SIG-M5 (cell line): ENCODE results near the gene RBBP8NL.
"Not testable (repeated sequence)": the region's sequence is repeated elsewhere in the genome, so short reads cannot be mapped to it uniquely, and the experiment has no call there.

Experiments
- DNase-seq: peaks from one replicate; lab custom pipeline; 2025; lab: John Stamatoyannopoulos, UW

The RBBP8NL gene

DNA sequence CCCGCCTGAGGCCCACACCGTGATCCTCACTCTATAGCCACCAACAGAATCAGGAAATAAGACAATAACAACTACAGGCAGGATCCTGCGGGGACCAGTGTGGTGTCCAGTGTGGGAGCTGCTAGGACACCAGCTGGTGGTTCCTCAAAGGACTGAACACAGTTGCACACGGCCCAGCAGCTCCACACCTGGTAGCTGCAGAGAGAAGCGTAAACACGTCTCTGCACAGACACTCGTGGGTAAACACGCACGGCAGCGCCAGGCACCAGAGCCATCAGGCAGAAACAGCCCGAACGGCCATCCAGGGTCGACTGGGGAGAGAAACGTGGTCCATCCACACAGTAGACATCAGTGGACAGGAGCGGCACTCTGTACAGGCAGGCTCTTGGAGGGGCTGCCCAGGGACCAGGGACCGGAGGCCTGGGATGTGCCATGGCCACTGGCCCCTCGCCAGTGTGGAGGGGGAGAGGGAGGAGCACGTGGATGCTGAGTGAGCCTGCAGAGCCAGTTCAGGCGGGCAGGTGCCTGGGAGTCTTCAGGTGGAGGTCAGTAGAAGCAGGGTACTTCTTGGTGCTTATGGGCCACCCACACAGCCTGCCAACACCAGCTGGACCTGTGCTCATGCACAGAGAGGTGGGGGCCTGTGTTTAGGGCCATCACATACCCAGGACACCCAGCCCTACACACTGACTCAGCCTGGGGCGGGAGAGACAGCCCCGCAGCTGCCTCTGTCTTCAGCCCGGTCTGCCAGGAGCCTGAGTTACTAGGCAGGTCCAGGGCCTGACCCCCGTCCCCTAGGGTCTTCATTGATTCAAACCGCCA, 52.8 kb downstream of the RBBP8NL start:
- no peak for DNase-seq

DNA sequence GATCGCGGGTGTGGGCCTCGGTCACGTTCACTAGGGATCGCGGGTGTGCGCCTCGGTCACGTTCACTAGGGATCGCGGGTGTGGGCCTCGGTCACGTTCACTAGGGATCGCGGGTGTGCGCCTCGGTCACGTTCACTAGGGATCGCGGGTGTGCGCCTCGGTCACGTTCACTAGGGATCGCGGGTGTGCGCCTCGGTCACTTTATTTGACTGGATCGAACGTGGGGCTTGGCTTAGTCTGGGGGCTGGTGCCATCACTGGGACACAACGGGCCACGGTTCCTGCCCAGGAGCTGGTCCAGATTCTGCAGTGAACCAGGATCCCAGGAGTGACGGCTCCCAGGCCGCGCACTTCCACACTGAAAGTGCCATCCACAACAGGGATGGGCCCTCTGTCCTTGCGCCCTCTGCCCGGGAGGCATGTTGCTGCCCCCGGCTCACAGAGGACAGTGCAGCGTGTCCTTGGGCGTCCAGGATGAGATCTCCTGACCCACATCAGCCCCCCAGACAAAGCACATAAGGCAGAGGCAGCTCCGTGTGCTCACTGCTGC, 53.6 kb downstream of the RBBP8NL start:
- DNase-seq = not testable (repeated sequence)

DNA sequence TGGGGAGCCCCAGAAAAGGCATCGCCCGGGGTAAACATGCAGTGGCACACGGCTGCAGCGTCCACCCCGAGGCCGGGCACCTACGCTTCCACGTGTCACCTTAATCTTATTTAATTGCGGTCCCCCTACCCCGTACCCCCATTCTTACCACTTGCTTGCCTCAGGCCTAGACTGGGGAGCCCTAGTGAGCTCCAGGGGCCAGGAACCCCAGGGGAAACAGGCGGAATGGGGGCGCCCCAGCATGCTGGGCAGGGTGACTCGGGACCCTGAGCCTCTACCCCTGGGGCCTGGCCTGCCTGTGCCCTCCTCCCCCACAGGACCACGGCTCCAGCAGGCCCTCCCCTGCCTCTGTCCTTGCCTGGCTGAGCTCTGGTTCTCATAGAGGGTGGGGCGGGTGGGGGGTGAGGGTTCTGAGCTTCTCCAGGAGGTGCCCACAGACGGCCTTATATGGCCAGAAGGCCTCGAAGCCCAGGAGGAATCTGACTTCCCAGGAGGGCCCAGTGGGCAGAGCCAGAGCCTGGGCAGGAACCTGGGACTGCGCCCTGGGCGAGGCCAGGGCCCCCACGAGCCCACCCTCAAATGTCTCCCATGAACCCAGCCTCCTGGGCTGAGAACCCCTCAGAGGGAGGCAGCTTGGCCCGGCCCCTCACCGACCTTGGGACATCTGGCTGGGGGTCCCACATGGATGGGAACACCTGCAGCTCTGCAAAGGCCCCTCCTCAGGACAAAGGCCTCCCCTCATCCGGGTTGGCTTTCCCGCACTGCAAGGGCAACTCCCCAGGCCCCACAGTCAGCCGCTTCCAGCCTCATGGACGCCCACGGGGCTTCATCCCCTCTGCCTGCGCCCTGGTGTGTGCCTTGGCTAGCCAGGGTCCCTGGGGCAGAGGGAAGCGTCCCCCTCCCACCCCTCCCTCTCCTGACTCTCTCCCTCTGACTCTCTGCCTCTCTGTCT, 55.0 kb downstream of the RBBP8NL start:
- DNase-seq = no peak

DNA sequence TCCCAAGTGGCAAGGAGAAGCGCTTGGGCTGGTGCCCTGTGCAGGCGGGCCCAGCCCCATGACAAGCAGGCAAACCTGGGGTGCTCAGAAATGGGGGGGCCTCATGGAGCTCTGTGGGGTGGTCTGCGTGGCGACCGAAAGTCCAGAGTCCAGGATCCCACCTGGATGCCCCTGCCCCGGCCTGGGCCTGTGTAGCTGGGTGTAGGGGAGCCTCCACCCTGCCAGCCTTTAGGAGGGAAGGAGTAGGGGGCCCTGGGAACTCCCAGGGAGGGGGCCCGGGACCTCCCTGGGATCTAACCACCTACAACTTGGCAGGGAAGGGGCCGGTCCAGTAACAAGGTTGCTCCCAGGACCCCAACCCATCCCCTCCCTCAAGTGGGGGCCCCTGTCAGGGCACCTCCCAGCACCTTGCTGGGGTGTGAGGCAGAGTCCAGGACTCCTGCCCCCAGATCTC, 55.7 kb downstream of the RBBP8NL start:
- no peak for DNase-seq

DNA sequence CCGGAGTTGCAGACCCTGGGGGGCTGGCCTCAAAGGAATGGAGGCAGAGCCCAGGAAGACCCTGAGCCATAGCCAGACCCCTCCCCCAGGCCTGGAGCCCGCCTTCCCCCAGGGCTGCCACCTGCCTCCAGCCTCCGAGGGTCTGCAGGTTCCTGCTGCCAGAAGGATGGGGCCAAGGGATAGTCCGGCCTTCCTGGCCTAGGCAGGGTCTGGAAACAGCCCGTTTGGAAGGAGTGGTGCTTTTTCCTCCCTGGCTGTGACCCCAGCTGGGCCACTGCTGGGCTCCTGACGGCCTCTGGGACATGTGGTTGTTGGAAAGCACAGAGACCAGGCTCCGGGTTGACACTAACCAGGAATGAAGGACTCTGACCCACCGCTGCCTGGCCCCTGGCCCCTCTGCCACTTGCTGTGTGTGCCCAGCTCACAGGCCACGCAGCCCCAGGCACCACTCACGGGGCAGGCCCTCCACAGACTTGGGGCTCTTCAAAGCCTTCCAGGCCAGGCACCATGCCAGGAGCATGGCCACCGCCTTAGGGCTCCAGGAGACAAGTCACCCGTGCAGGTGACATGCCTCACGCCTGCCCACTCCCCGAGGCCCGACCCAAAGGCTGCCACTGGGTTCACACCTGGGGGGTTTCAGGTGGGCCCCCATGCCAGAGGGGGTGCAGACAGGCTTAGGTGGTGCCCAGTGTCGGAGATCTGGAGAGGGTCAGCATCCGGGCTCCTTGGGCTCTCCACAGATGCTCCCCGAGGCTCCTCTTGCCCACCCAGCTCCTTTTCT, 56.3 kb downstream of the RBBP8NL start:
- no peak for DNase-seq

DNA sequence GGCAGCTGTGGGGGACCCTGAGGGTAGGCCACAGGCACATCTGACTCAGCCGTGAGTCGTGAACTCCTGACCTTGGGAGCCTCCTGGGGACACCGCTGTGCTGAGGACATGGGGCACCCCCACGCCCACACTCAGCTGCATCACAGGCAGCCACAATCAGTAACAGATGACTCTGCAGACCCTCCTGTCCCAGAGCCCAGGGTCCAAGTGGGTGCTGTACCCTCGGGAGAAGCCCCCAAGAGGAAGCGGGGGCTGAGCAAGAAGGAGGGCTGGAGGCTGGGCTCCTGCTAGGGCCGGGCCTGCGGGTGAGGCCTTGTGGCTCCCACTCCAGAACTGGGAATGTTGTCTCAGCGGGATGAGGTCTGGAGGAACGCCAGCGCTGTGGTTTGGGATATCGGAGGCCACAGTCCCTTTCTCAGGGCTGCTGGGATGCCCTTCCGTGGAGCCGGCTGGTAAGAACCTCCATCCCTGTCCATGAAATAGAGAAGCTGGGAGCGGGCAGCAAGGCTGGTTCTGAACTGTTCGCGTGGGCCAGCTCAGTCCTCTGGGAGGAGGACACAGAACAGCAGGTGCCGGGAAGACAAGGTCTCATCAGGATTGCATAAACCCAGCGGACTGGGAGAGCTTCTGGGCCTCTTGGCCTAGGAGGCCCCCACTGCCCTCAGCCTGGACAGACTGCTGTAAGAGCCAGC, 57.1 kb downstream of the RBBP8NL start:
- no peak for DNase-seq

DNA sequence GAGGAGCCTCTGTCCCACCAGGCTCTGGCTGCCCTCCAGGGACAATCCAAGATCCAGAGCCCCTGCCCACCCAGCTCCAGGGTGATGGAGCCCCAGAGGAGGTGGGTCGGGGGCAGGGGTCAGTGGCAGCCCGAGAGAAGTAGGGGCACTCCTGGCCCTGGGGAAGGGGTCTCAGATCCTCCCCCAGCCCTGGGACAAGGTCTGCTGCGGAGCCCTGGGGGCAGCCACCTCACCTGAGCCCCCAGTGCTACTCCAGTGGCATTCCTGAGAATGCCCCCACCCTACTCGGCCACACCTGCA, 57.6 kb downstream of the RBBP8NL start:
- no peak for DNase-seq

DNA sequence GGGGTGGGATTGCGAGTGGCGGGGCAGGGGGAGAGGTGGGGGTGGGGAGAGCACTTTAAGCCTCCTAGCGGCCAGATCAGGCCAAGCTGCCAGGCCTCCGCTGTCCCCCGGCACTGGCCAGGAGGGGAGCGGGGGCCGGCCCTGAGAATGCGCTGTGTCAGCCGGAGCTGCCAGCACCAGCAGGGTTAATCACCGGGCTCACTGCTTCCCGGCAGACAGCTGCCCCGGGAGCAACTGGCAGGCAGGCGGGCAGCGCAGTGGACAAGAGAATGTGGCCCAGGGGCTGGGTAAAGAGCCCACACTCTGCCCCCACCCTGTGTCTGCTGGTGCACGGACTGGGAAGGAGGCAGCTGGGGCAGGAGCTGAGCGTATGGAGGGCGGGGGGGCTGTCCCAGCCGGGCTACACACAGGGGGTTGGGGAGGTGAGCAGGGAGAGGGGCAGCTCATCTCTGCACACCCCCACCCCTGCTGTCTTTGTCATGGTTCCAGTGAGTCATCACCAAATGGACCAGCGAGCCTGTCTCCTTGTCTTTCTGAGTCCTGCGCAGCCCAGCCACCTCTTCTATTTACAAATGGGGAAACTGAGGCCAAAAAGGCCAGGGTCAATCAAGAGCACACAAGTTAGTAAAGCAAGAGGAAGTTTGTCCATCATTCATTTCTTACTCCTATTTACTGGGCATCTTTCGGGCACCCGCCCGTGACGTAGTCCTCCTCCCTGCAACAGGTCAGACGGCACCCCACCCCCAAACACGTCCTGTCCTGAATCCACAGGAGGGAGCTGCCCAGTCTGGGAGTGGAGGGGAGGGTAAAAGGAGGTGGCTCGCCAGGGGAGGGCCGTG, 58.1 kb downstream of the RBBP8NL start:
- DNase-seq = no peak

DNA sequence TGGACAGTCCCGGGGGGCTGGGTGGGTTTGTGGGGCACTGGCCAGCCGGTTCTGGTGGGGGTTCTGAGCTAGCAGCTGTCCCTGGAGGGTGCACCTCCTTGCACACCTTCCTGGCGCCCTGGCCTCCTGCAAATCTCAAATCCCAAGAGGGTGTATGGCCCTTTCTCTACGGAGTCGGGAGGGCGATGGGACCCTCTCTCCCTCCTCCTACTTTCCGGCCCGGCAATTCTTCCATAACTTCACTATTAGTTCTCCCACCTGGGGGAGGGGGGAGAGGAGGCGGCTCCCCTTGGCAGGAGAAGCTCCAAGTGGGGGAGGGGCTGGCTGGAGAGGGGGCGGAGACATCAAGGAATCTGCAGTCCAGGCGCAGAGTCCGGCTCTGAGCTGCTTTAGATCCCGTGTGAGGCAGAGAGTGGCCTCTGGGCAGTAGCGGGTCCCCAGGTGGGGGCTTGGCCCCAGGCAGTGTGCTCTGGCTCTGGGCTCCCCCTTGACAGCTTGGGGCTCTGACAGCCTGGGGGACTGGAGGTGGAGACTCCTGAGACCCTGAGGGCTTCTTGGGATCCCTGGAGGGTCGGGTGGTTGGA, 58.9 kb downstream of the RBBP8NL start:
- DNase-seq = no peak

DNA sequence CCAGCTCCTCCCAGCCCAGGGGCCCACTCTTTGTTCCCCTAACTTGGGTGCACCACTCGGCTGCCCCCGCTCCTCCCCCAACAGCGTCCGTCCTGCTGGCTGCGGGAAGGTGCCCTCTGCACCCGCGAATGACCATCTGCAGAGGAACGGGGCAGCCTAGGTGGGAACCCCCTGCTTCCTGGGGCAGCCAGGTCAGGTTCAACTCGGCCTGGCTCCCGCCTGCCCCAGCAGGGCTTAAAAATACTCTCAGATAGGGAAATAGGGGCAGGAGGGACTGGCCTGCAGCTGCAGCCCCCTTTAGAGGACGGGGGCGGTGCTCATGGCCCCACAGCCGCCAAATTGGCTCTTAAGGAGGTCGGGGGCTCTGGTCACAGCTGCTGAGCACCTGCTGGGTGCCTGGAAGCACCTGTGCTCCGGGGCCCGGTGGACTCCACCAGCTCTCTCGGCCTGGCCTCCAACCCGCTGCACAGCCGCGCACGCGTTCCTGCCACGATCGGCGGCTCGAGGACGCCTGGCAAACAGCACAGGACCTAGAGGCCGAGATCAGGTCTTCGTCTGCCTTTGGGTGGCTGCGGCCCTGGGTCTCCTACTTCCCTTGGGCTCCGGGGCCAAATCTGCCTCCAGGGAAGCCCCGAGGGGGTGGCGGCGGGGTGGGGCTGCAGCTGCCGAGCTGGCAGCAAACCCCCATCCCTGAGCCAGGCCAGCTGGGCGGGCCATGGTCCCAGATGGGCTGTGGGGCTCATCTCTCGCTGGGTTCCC, 59.5 kb downstream of the RBBP8NL start:
- DNase-seq = no peak

DNA sequence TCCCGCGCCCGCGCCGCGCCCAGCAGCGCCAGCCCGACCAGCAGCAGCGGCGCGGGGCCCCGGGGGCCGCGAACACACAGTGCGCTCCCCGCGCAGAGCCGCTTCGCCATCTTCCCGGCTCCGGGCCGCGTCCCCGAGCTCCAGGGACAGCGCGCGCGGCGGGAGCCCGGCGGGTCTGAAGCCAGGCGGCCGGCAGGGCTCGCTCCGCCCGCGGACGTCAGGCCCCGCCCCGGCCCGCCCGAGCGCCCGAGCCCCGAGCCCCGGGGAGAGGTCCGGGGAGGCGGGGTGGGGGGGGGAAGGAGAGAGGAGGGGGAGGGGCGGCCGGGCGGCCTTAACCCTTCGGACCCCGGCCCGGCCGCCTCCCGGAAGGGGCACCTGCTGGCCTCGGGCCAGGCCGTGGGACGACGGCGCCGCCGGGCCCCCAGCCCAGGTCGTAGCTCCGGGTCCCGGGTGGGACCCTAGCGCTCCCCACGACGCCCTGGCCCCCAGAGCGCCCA, 60.2 kb downstream of the RBBP8NL start, which contains the start of gene LAMA5:
Gene LAMA5, minus strand, starts transcription at position 177 of the 497 bp plus-strand sequence. Its CDS starts 67 bp downstream, at position 110.
- DNase-seq = no peak

DNA sequence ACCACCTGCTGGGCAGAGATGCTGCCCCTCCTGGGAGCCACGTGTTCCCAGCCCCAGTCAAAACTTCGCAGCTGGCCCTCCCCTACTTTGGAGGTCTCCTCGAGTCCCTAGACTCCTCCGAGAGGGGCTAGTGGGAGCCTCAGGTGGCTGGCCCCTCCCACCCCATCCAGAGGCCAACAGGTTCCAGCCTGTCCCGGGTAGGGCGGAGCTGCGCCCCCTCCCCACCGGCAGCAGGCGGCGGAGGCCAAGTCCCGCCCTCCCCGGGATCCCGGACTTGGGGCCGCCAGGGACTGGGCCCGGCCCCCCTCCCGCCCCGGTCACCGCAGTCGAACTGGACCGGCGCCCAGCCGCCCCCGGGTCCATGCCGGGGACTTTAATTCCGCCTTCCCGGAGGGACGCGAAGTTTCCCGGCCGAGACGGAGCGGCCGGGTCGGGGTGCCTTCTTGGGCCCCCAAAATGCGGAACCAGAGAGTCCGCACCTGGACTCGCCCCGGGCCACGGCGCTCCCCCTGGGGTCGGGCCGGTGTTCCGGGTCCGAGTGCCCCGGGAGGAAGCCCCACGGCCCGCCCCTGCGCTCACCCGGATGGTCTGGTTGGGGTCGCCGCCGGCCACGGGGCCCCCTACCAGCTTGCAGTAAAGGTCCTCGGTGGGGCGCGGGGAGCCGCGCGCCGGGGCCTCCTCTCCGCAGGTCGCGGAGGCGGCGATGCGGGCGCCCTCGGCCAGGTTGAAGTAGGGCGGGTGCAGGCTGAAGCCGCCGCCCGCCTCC, 60.8 kb downstream of the RBBP8NL start:
- DNase-seq = no peak

DNA sequence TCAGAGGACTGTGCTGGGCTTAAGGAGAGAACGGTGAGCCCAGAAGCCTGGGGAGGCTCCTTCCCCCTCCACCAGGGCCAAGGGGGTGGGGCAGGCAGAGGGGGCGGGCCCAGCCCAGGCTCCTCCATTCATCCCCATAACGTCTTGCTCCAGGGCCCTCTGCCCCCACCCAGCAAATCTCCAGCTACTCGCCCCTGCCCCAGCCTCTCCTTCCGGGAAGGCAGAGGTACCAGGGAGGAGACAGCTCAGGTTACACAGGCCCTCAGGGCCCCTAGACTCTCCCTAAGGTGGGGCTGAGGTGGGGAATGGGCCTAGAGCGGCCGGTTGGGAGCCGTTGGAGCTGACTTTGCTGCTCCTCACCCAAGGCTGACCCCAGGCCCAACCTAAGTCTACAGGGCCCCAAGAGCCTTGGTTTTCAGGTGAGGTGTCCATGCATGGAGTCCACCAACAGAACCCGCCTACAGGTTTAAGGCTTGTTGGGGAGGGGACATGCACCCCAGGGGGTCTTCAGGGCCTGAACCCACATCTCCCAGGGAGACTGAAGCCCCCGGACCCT, 61.4 kb downstream of the RBBP8NL start:
- no peak for DNase-seq

DNA sequence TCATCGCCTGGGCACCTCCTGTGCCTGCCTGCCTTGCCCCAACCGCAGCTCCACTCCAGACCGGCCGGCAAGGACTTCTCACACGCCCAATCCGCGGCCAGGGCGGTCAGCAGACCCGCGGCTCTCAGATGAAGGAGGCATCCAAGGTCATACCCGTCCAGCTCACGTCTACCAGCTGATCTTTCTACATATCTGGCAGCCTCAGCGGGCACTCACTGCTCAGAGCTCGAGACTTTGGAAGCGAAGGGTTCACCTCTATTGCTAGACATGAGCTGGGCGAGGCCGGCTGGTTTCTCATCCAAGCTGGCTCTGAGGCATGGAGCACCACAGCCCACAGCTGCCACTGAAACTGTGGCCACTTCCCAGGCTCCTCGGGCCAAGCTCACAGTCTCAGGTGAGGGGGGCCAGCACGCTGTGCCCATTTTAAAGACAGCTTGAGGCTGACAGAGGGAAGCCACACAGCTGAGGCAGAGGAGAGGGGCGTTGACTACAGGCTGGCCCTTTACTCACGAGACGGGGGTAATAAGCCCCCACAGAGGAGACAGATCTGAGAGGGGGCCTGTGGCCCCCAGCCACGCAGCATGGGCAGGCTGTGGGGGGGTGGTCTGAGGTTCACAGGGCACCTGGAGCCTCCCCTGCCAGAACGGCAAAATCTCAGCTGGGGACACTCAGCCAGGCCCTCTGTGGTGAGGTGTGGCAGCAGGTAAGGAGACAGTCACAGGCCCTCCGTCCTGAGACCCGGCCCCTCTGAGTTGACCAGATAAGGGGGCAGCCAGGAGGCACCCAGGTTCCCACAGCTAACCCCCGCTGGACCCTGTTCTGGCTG, 62.2 kb downstream of the RBBP8NL start:
- DNase-seq = no peak

DNA sequence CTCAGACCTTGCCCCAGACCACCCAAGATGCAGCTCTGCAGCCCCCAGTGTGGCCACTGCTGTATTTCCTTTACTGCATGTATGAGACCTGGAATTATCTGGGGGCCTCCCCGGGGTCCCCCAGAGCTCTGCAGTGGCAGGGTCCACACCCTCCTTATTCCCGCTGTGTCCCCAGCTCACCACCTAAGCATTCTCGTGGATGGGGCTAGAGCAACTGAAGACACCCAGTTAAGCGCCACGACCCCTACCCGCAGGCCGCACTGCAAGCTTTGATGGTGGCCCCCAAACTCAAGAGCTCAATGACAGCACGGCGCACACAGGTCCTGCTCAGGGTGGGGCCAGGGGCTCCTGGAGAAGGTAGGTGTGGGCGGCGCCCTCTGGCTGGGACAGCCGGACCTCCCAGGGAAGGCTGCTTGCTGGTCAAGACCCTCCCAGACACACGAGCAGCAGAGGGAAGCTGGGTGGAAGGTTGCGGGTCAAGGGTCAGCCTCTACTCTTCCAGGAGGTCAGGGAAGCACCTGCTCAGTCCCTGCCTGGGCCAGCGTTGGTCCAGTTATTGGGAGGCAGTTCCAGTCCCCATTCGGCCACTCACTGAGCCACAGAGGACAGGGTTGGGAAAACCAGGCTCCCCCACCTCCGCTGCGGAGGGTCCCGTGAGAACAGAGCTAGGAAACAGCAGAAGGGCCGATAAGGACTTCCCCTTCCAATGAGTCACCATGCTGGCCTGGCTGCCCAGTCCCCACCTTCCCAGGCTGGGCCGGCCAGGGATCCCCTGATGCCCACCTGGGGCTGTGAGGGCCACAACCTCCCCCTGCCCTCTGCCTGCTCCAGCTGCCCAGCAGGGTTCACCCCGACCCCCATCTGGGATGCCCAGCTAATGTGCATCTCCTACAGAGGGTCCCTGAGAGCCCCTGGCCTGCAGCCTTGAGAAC, 63.2 kb downstream of the RBBP8NL start:
- no peak for DNase-seq
